ENCODE data around the gene PLEKHF1. TPM values are rescaled to one million over a fixed set of nuclear protein-coding genes. Genes with fewer than 3 reads are reported as not detected.

Gene PLEKHF1
- total RNA-seq, 1 donor from 2014 or later: 23.4 TPM

GRCh38 chr19:29702161-29702962 lies 37.1 kb downstream of the PLEKHF1 start:
- Histone ChIP-seq H3K4me3 (ENCODE audit: low read depth, low read length) (no peak overlapping the region), H3K36me3 (ENCODE audit: control insufficient read depth, insufficient read depth, low read length) (no peaks in the 10 kb centered on the region), H3K27me3 (ENCODE audit: control insufficient read depth, insufficient read depth, low read length) (no peaks in the 10 kb centered on the region)
- FAIRE-seq (no peak), DNase-seq (ENCODE audit: low read depth) (no peak)
- no peak for TF ChIP-seq CTCF (IDR thresholded peaks at IDR 0.05; ENCODE audit: insufficient read depth, low read length, severe bottlenecking)

GRCh38 chr19:29702963-29703320 lies 37.7 kb downstream of the PLEKHF1 start:
- DNase-seq (ENCODE audit: low read depth) (no peak), FAIRE-seq (no peak)
- Histone ChIP-seq H3K4me3 (ENCODE audit: low read depth, low read length) (no peak overlapping the region), H3K36me3 (ENCODE audit: control insufficient read depth, insufficient read depth, low read length) (no peaks in the 10 kb centered on the region), H3K27me3 (ENCODE audit: control insufficient read depth, insufficient read depth, low read length) (no peaks in the 10 kb centered on the region)
- TF ChIP-seq CTCF (IDR thresholded peaks at IDR 0.05; ENCODE audit: insufficient read depth, low read length, severe bottlenecking): no peak

- no peak for TF ChIP-seq CTCF (IDR thresholded peaks at IDR 0.05; ENCODE audit: insufficient read depth, low read length, severe bottlenecking)
- Histone ChIP-seq H3K4me3 (ENCODE audit: low read depth, low read length) (no peak overlapping the region), H3K27me3 (ENCODE audit: control insufficient read depth, insufficient read depth, low read length) (no peaks in the 10 kb centered on the region), H3K36me3 (ENCODE audit: control insufficient read depth, insufficient read depth, low read length) (peaks cover 1% of the 10 kb centered on the region)
- no peak for DNase-seq (ENCODE audit: low read depth)
- no peak for FAIRE-seq
Measured at GRCh38 chr19:29704562-29705558, 39.6 kb downstream of the PLEKHF1 start.

- no peak for TF ChIP-seq CTCF (IDR thresholded peaks at IDR 0.05; ENCODE audit: insufficient read depth, low read length, severe bottlenecking)
- Histone ChIP-seq H3K27me3 (ENCODE audit: control insufficient read depth, insufficient read depth, low read length) (no peaks in the 10 kb centered on the region), H3K36me3 (ENCODE audit: control insufficient read depth, insufficient read depth, low read length) (peaks cover 1% of the 10 kb centered on the region), H3K4me3 (ENCODE audit: low read depth, low read length) (no peak overlapping the region)
- FAIRE-seq (no peak), DNase-seq (ENCODE audit: low read depth) (no peak)
Measured at GRCh38 chr19:29705706-29706105, 40.4 kb downstream of the PLEKHF1 start.

- no peak for TF ChIP-seq CTCF (IDR thresholded peaks at IDR 0.05; ENCODE audit: insufficient read depth, low read length, severe bottlenecking)
- no peak overlapping the region for H3K4me3 ChIP-seq (ENCODE audit: low read depth, low read length)
- H3K27me3 ChIP-seq (ENCODE audit: control insufficient read depth, insufficient read depth, low read length): no peaks in the 10 kb centered on the region
- FAIRE-seq: no peak
- DNase-seq (ENCODE audit: low read depth): no peak
- H3K36me3 ChIP-seq (ENCODE audit: control insufficient read depth, insufficient read depth, low read length): peaks cover 1% of the 10 kb centered on the region
Measured at GRCh38 chr19:29706635-29707034, 41.4 kb downstream of the PLEKHF1 start.

All from bronchial epithelial cell (primary cell).